Stimulated activated CD8-positive, alpha-beta memory T cell treated with anti-CD3 and anti-CD28 coated beads, Interleukin-7, amount 100 ng/mL, for 48 hours (primary cell): ENCODE data around the gene CCDC122.
"Not testable (repeated sequence)": the region's sequence is repeated elsewhere in the genome, so short reads cannot be mapped to it uniquely, and the experiment has no call there.

Experiments used
- DNase-seq, 2 donors: peaks; one replicate each; pipeline ENCODE4 v3.0.0-alpha.2; 2020; ENCODE audit warnings: low read depth in 1 of 2; ENCODE audit errors: extremely low read depth in 1 of 2

Gene CCDC122

DNA sequence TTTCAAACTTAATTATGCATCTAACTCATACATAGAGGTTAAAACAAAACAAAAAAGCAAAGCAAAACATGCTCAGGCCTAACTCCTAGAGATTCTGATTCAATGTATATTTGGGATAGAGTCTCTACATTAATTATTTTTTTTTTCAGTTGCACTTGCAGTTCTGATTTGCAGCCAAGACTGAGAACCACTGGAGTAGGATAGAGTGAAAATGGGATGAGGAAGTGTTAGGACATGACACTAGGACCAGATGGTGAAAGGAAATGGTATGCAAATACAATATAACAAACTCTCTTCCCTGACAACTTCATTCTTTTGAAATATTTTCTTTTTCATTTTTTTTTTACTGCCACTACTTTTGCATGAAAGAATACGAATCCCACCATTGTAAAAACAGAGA lies 1.8 kb downstream of the CCDC122 start:
- DNase-seq, result no peak

DNA sequence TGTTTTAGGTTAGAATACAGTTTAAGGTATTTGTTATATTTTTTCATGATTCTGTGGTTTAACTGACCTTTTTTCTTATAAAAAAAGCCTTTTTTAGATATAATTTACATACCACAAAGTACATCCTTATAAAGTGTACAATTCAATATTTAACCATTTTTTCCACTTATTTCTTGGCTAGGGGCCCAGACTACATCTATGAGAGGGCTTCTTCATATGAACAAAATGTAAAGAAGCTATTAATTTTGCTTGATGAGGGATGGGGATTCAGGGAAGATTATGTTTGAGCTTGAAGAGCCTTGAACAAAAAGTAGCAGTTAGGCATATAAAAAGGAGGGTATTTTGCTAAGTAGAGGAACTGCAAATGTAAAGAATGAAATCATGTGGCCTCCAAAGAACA lies 2.2 kb downstream of the CCDC122 start:
- DNase-seq, result no peak

DNA sequence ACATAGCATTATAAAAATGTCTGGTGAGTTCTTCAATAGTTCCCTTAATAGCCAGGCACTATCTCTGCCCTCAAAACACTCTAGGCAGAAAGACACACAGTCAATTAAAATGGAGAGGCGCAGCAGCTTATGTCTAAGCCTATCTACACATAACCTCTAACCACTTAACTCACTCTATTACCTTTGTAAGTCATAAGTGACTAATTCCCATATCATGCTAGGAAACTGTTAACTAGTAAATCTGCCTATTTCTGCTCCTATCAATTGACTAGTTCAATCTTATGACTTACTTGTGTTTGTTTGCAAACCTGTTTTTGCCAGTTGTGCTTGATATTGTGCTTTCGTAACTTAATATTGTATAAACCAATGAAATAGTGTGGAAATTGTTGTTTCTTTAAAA lies 3.2 kb downstream of the CCDC122 start:
- no peak for DNase-seq

DNA sequence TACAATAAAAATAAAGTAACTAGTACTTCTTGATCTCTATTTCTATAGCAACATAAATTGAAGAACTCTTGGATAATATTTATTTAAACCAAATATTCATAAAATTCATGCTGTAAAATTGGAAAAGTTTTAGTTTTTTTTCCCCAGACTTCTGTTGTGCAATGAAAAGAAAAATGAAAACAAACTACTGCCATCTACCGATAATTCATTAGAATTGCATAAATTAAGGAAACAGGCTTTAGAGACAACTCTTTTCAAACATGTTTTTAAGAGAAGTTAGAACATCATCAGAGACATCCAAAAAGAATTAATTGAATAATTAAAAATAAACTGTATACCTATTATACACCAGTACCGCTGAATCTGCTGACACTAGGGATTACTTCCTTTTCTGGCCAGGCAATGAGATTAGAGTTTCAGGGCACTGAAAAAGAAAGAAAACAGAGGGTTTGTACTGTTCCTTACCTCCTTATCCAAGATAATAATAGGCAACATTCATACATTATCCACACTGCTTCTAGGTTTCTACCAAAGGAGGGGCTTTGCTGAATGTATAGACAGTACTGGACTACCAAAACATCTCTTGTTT lies 4.9 kb downstream of the CCDC122 start:
- DNase-seq, result no peak

DNA sequence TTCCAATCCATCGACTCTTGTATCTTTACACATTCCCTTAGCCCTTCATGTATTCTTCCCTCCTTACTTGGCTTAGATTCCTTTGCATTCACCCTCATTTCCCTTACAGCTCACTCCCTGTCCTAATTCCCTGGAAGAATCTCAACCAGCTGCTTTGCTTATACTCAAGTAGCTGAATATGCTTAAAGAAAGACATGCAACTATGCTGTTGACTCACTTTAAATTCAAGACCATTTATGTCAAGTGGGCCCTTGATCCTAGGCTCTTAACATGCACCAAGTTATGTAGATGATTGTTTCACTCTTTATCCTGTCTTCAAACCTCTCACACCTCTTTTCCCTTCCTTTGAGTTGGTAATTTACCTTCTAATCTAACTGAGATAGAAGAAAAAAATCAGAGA lies 7.4 kb downstream of the CCDC122 start:
- no peak for DNase-seq

DNA sequence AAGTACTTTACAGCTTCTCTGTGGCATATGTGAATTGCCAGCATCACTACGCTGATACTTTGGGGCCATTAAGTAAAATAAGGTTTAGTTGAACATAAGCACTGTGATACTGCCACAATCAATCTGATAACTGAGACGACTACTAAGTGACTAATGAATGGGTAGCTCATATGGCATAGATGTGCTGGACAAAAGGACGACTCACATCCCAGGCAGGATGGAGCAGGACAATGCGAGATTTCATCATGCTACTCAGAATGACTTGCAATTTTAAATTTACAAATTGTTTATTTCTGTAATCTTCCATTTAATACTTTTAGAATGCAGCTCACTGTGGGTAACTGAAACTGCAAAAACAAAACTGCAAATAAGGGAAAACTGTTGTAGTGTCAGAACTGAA lies 13.6 kb downstream of the CCDC122 start:
- no peak for DNase-seq

DNA sequence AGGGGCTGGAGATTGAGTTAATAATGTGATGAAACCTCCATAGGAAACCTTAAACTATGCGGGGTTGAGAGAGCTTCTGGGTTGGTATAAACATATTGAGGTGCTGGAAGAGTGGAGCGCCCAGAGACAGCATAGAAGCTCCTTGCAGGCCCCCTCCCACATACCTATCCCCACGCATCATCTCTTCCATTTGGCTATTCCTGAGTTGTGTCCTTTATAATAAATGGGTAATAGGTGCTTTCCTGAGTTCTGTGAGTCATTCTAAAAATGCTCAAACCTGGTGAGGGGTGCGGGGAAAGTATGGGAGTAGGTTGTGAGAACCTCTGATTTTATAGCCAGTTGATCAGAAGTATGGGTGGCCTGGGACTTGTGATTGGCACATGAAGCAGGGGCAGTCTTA lies 14.6 kb downstream of the CCDC122 start:
- no peak for DNase-seq

DNA sequence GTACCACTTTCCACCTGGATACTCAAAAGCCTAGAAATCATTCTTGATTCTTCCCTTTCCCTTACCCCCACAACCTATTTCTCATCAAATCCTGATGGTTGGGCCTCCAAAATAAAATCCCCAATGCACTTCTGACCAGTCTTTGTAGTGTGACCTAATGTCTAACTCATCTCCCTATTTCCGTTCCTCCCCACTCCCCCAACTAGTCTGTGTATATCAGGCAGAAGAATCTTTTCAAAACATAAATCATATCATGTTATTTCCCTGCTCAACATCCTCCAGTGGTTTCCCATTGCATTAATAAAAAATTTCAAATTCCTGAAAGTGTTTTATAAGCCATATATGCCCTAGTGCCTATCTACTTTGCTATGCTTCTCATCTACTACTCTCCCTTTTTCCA lies 17.7 kb downstream of the CCDC122 start:
- DNase-seq, result no peak

DNA sequence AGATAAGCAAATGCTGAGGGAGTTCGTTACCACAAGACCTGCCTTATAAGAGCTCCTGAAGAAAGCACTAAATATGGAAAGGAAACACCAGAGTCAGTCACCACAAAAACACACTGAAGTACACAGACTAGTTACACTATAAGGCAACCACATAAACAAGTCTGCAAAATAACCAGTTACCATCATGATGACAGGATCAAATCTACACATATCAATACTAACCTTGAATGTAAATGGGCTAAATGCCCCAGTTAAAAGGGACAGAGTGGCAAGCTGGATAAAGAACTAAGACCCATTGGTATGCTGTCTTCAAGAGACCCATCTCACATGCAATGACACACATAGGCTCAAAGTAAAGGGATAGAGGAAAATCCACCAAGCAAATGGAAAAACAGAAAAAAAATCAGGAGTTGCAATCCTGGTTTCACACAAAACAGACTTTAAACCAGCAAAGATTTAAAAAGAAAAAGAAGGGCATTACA lies 26.6 kb downstream of the CCDC122 start:
- DNase-seq, result no peak

DNA sequence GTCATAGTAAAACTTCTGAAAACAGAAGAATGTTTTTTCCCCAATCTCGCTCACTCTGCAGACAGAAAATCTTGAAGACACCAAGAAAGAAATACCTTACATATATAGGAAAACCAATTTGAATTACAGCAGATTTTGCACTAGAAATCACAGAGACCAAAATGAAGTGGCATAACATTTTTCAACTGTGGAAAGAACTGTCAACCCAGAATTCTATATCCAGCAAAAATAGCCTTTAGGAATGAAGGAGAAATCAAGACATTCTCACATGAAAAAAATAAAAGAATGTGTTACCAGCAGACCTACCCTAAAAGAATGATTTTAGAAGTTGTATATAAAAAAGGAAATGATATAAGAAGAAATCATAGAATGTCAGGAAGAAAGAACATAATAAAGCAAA lies 28.7 kb downstream of the CCDC122 start:
- DNase-seq, result no peak

DNA sequence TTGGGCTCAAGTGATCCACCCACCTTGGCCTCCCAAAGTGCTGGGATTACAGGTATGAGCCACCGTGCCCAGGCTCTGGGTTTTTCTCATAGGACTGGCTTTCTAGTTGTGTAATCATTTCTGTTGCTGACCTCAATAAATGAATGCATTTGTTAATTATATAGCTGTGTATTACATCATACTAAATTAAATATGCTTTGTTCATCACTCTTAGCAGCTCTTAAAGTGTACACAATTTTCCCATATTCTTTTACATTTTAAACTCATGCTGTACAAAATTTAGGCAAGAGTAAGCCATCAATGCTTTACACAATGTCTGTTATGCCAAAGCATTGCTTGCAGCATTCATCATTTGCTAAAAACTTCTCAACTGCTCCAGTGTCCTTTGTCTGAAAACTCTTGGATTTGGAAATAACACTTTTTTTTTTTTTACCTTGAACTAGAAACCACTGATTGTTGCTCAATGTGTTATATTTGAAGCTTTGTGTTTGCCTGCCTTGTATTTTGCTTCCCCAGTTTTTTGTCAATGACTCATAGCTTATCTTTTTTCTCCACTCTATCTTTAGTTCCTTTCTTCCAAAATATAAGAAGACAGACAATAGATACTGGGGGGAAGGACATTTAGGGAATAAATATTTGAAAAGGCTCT lies 31.4 kb downstream of the CCDC122 start:
- DNase-seq, result no peak

DNA sequence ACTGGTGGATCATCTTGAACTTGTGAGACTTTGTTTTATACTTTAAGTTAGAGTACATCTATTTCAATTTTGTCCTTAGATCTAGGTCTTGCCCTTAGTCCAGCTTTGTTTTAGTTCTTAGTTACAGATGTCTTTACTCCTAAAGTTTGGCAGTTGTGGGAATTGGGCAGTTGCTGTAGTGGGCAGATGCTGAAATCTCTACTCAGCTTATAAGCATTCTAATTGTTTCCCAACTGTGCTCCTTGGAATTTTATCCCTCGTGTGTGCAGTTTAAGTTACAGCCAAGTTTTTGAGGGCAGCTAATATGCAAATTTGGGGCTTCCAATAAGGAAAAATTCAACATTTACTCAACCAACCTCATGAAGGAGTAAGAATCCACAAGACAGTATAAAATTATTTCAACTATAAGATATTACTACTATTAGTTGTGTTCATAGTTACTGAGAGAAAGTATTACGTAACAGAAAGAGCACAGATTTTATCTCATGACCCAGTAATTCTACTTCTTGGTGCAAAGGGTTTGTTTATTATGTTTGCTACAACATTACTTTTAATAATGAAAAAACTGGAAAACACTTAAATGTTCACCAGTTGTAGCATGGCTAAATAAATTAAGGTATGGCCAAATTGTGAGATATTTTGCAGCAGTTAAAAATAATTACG lies 32.9 kb downstream of the CCDC122 start:
- DNase-seq, result no peak

DNA sequence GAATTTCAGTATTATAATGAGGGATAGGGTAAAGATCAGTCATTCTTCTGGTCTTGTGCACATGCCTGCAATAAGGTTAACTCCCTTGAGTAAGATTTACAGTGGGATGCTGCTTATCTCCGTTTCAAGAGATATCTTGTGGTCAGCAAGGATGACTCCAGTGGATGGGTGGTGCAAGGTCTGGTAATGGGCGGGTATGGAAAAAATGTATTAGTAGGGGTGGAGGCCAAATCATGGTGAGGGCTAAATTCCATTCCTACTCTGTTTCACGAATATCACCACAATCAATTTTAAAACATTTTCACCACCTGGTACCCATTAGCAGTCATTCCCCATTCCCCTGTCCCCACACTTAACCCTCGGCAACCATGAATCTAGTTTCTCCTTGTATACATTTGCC lies 40.6 kb downstream of the CCDC122 start:
- no peak for DNase-seq

DNA sequence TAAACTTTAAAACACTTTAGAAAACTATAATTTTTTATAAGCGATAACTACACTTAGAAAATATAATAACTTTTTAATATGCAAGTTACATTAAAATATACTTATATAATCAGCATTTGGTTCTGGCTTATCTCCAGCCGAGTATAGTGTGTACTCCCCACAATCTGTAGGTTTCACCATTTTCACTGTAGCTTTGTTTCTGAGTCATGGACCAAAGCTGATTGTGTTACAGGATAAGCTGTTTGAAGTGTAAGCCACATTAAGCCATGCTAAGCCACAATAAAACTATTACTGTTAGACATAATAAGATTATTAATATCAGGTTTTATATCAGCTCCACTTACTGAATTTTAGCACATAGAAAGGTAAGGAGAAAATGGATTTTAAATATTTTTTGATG lies 43.8 kb downstream of the CCDC122 start:
- DNase-seq, result no peak

DNA sequence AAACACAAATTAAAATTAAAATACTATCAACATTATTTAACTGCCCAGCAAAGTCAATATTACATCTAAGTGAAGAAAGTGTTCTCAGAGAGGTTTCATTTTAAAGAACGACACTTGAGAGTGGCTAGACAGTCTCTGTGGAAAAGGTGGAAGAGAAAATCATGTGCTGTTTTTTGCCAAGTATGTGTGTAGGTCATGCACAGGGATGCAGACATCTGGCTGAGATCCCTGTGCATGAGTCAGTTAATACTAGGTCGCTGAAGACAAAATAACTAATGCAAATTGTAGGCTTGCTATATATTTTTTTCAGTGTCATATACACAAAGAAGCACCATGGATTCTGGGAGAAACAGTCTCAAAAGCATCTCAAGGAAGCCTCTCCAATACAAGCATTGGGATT lies 48.5 kb downstream of the CCDC122 start:
- no peak for DNase-seq

DNA sequence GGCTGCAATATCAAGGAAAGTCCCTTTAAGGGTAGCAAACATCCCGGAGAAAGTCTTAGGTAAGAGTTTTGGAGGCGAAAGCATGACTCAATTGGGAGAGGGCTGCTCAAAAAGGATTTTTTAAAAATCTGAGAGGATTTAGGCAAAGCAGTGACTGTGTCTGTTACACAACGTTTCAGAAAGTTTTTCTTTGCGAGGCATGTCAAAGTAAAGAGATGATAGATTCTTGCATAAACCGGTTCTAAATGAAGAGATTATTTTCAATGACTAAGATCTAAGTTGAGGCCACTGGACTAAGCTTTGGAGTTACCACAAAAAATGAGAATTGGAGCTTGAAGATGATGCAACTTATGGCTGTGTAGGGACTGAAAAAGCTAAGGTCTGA lies 49.1 kb downstream of the CCDC122 start:
- no peak for DNase-seq

DNA sequence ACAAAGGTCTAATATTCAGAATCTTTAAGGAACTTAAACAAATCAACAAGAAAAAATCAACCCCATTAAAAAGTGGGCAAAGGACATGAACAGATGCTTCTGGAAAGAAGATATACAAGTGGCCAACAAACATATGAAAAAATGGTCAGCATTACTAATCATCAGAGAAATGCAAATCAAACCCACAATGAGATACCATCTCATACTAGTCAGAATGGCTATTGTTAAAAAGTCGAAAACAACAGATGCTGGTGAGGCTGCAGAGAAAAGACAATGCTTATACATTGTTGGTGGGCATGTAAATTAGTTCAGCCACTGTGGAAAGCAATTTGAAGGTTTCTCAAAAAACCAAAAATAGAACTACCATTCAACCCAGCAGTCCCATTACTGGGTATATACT lies 54.9 kb downstream of the CCDC122 start:
- not testable (repeated sequence) for DNase-seq

DNA sequence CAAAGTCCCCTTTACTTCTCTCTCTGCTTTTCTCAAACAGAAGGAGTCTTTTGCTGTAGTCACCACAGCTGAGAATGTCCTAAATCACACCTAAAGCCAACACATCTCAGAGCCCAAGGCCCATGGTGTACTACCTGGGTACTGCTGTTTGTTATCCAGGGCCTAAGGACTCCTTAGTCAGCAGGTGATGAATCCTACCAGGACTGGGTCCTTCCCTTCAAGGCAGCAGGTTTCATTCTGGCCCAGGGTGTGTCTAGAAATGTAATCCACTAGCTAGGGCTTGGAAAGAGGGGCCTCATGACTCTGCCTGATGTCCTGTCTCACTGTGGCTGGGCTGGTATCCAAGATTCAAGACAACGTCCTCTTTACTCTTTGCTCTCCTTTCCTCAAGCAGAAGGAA lies 56.6 kb downstream of the CCDC122 start:
- no peak for DNase-seq

DNA sequence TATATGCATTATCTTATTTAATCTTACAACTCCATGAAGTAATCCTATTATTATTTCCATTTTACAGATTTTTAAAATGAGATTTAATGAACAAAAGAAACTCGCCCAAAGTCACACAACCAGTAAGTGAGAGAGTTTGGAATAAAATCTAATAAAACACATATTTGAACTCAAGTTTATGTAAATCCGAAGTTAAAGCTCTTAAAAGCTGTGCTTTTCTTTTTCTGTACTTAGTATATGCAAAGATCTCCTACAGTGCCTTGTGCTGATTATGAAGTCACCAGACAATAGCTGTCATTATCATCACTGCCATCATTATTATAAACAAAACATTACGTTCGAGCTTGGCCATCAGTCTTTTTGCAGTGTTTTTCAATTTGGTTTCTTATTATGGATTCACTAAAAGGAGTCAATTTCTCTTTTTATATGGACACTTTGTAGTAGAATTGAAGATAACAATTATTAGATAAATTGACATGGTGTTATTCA lies 63.1 kb downstream of the CCDC122 start:
- no peak for DNase-seq

DNA sequence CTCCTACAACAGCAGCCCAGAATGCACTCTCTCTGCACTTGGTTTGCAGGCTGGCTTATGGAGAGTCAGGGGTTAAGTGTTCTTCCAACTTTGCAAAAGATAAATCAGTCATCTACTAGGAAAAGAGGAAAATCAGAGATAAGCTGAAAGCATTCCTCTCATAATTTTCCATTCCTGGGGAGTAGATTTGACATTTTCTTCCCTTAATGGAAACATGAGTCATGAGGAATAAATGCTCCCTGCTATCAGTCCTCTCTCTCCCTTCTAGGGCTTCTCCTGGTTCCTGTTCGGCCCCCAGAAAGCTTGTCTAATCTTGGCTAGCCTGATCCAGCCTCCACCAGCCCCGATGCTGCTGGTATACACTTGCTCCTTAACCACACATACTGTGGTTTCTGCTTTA lies 64.3 kb downstream of the CCDC122 start:
- DNase-seq, result no peak

DNA sequence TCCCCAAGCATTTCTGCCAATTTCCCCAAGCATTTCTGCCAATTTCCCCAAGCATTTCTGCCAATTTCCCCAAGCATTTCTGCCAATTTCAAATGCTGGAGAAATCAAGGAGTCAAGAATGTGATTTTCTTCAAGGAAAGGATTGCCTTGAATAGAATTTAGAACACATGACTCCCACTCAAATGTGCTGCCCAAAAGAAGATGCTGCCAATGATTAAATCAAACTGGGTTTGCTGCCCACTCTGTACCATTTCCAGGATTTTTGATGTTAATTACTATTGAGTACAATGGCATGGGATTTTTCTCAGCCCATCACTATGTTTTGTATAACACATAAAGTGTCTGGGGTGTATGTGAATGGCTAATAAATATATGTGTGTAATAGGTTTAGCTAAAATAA lies 70.9 kb downstream of the CCDC122 start:
- no peak for DNase-seq

DNA sequence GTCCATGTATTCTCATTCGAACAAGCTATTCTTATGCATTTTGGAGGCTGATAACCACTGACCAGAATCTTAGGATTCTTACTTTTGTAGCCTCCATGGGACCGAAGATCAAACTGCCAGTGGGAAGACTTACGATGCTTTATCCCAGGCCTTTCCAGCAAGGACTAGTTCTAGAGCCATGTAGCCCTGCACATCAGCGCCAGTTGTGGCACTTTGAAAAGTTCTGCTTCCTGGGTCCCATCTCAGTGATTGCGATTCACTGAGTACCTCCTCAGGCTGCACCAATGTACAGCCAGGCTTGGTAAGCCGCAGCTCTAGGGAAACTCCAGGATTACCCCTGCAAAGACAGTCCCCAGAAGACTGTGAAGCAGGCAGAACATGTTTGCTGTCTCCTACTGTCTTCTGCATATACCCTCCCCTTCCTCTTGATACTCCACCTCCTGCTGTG lies 73.8 kb downstream of the CCDC122 start:
- no peak for DNase-seq
